K562 (cell line): ENCODE data around the gene COL7A1. TPM values are rescaled to one million over a fixed set of nuclear protein-coding genes. Genes with fewer than 3 reads are reported as not detected.

Experiments
- GABPB2 ChIP-seq: fragments of 250-450 bp; sonication (Bioruptor Pico); conservative IDR thresholded peaks from 2 replicates; pipeline ENCODE4 v1.5.1; 2021; ENCODE audit warnings: mild to moderate bottlenecking
- HDAC1 ChIP-seq, 2 experiments: fragments of 450-650 bp; IDR thresholded peaks; 2 replicates each; pipeline ENCODE4 v1.6.1; 2016 to 2017; ENCODE audit warnings: inconsistent platforms in 1 of 2, mild to moderate bottlenecking in 1 of 2, moderate library complexity in 1 of 2
- KAT2B ChIP-seq: IDR thresholded peaks from one replicate; pipeline ENCODE4 v1.6.1; 2012; ENCODE audit warnings: low read depth, mild to moderate bottlenecking, control low read depth, inconsistent platforms, low read length, moderate library complexity
- KLF1 ChIP-seq: fragments of 450-650 bp; IDR thresholded peaks from 2 replicates; pipeline ENCODE4 v1.6.1; 2016; ENCODE audit warnings: missing genetic modification characterization, missing compliant biosample characterization
- PHF8 ChIP-seq: fragments of 200-600 bp; sonication (generic); IDR thresholded peaks from 2 replicates; pipeline ENCODE4 v1.6.1; 2012; ENCODE audit warnings: mixed run types, mild to moderate bottlenecking, inconsistent platforms, low read length, moderate library complexity, borderline replicate concordance
- POLR2A ChIP-seq: fragments of 450-650 bp; conservative IDR thresholded peaks from 2 replicates; pipeline ENCODE4 v1.6.1; 2016
- POLR2B ChIP-seq: fragments of 450-650 bp; IDR thresholded peaks from 2 replicates; pipeline ENCODE4 v1.6.1; 2018; ENCODE audit warnings: low read depth; ENCODE audit not compliant: partially characterized antibody
- POU5F1 ChIP-seq: fragments of 150-350 bp; IDR thresholded peaks from 2 replicates; pipeline ENCODE4 v1.6.1; 2014; ENCODE audit warnings: borderline replicate concordance, low read length, low read depth, mild to moderate bottlenecking; ENCODE audit not compliant: partially characterized antibody
- RBFOX2 ChIP-seq: fragments of 200-400 bp; formaldehyde crosslinking; IDR thresholded peaks from 2 replicates; pipeline ENCODE4 v1.6.1; 2017; ENCODE audit warnings: low read depth, mild to moderate bottlenecking, low read length, moderate library complexity
- SIN3B ChIP-seq: fragments of 450-650 bp; IDR thresholded peaks from 2 replicates; pipeline ENCODE4 v1.6.1; 2017; ENCODE audit warnings: low read depth, mild to moderate bottlenecking, moderate library complexity
- SP1 ChIP-seq: sonication (generic); formaldehyde crosslinking; IDR thresholded peaks from 2 replicates; pipeline ENCODE4 v1.8.1; 2022; ENCODE audit warnings: mild to moderate bottlenecking, missing genetic modification reagents
- TAF1 ChIP-seq: IDR thresholded peaks from 2 replicates; pipeline ENCODE4 v1.6.1; 2011; ENCODE audit warnings: mild to moderate bottlenecking, low read length, moderate library complexity; ENCODE audit not compliant: insufficient read depth, control insufficient read depth, severe bottlenecking; ENCODE audit errors: extremely low read depth
- TAL1 ChIP-seq: fragments of 450-650 bp; IDR thresholded peaks from 2 replicates; pipeline ENCODE4 v1.6.1; 2016; ENCODE audit warnings: mild to moderate bottlenecking
- YY1 ChIP-seq, 3 experiments: IDR thresholded peaks; 2 replicates each; pipeline ENCODE4 v1.6.1; 2011; ENCODE audit warnings: low read length in 2 of 3, mild to moderate bottlenecking in 2 of 3, moderate library complexity in 2 of 3, borderline replicate concordance in 1 of 3, control low read depth in 1 of 3, low read depth in 1 of 3; ENCODE audit not compliant: insufficient read depth in 3 of 3, insufficient replicate concordance in 2 of 3, control insufficient read depth in 1 of 3, insufficient read length in 1 of 3; ENCODE audit errors: extremely low read depth in 1 of 3
- ZFX ChIP-seq: sonication (generic); formaldehyde crosslinking; IDR thresholded peaks from 2 replicates; pipeline ENCODE4 v1.8.0; 2022; ENCODE audit warnings: mild to moderate bottlenecking, missing genetic modification reagents, moderate library complexity
- polyA plus RNA-seq, 8 experiments: library from polyadenylated mRNA; depleted of rRNA in 4 of 8; stranded (reverse) in 5 of 8; unstranded in 3 of 8; fragments of >200 nt; fragmentation: Nextera tagmentation in 2 of 8; fragmentation: Illumina TruSeq in 1 of 8; extraction: Ambion mirVana in 2 of 8; extraction: Trizol in 1 of 8; gene quantifications; 2 replicates each; pipeline versions ENCODE4 v1.2.1 to v1.2.3, GENCODE V29; 2011 to 2014; ENCODE audit warnings: inconsistent platforms in 1 of 8, missing spikeins in 1 of 8
- total RNA-seq, 7 experiments: library from RNA; depleted of rRNA in 6 of 7; stranded (reverse); fragments of >200 nt in 6 of 7; fragmentation: Illumina TruSeq in 2 of 7; extraction: Trizol in 2 of 7; gene quantifications; 2 replicates each; pipeline versions ENCODE4 v1.2.1 to v1.2.3, GENCODE V29; 2011 to 2021; ENCODE audit warnings: low replicate concordance in 1 of 7
- TF ChIP-seq, protein P1 (sequence below), 2 experiments: fragments of 450-650 bp; IDR thresholded peaks; 2 replicates each; pipeline ENCODE4 v1.6.1; 2018; ENCODE audit warnings: mild to moderate bottlenecking in 2 of 2, low read depth in 1 of 2; ENCODE audit not compliant: partially characterized antibody in 2 of 2
- TF ChIP-seq, protein P2 (sequence below): sonication (generic); formaldehyde crosslinking; IDR thresholded peaks from 2 replicates; pipeline ENCODE4 v1.8.0; 2022; ENCODE audit warnings: mild to moderate bottlenecking, missing genetic modification reagents, borderline replicate concordance
- TF ChIP-seq, protein P3 (sequence below), 2 experiments: fragments of 450-650 bp; conservative IDR thresholded peaks; 2 replicates each; pipeline ENCODE4 v1.6.1; 2017; ENCODE audit warnings: mild to moderate bottlenecking in 2 of 2, moderate library complexity in 2 of 2

The COL7A1 gene
- total and polyA plus RNA-seq, 9 of the 15 experiments (the other 6 are each of a cell fraction or from before 2014, with no cell fraction given) = 0.09 to 0.66 (median 0.35) TPM; not detected in 3

DNA sequence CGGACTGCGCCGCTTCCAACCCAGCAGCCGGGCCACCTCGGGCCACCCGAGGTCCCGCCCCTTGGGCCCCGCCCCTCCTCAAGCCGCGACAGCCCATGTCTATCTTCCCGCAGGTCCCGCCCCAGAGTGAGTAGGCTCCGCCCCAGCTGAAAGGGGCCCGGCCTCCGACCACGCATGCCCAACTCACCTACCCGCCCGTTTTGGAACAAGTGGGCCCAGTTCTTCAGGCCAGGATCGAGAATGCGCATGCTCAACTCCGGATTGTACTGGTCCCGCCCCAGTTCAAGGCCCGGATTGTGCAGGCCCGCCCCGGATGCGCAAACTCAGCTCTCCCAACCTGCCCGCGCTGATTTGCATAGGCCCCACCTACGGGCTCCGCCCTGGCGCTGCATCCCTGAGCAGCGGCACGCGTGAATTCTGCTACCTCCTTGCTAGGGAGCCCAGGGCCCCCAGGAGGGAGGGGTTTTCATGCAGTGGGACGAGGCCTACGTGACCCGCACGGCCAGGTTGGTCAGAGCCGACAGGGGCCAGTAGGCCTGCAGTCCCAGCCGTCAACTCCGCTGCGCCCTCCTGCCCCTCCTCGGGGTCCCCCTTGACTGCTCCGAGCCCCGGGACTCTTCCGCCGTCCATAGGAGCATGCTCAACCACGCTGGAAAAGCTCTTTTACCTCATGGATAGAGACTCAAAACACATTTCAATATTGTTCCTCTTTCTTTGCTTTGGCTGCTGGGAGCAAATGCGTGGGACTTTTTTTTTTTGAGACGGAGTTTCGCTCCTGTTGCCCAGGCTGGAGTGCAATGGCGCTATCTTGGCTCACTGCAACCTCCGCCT is 38.1 kb downstream of the COL7A1 start, which contains the start of gene PFKFB4 (continued):
- TF ChIP-seq RBFOX2 (peak; percentile 78), POU5F1 (peak; percentile 25), ZFX (CRISPR knock-in tag) (peak; percentile 57), SP1 (CRISPR knock-in tag) (peak; percentile 63; the same call in 1 of the 2 replicates), POLR2B (peak; percentile 49), TAL1 (no peak), POLR2A (peak; percentile 69), TAF1 (peak; percentile 31), GABPB2 (CRISPR knock-in tag) (no peak), KLF1 (tag) (peak; percentile 98), YY1 (IDR thresholded peaks at IDR 0.05; ENCODE audit: borderline replicate concordance in 1 of 3, control insufficient read depth in 1 of 3, extremely low read depth in 1 of 3, insufficient read depth in 3 of 3, insufficient read length in 1 of 3, insufficient replicate concordance in 2 of 3, low read depth in 1 of 3, low read length in 2 of 3) (peak in 1 of 3 experiments; percentile 10), SIN3B (no peak), PHF8 (peak; percentile 52; the same call in 1 of the 2 replicates), KAT2B (no peak), HDAC1 (IDR thresholded peaks at IDR 0.05) (peak in 1 of 2 experiments; percentile 70; a peak in 1 of 4 replicates)
- TF ChIP-seq, protein P1, sequence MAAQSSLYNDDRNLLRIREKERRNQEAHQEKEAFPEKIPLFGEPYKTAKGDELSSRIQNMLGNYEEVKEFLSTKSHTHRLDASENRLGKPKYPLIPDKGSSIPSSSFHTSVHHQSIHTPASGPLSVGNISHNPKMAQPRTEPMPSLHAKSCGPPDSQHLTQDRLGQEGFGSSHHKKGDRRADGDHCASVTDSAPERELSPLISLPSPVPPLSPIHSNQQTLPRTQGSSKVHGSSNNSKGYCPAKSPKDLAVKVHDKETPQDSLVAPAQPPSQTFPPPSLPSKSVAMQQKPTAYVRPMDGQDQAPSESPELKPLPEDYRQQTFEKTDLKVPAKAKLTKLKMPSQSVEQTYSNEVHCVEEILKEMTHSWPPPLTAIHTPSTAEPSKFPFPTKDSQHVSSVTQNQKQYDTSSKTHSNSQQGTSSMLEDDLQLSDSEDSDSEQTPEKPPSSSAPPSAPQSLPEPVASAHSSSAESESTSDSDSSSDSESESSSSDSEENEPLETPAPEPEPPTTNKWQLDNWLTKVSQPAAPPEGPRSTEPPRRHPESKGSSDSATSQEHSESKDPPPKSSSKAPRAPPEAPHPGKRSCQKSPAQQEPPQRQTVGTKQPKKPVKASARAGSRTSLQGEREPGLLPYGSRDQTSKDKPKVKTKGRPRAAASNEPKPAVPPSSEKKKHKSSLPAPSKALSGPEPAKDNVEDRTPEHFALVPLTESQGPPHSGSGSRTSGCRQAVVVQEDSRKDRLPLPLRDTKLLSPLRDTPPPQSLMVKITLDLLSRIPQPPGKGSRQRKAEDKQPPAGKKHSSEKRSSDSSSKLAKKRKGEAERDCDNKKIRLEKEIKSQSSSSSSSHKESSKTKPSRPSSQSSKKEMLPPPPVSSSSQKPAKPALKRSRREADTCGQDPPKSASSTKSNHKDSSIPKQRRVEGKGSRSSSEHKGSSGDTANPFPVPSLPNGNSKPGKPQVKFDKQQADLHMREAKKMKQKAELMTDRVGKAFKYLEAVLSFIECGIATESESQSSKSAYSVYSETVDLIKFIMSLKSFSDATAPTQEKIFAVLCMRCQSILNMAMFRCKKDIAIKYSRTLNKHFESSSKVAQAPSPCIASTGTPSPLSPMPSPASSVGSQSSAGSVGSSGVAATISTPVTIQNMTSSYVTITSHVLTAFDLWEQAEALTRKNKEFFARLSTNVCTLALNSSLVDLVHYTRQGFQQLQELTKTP (IDR thresholded peaks at IDR 0.05; ENCODE audit: low read depth in 1 of 2, partially characterized antibody in 2 of 2) = no peak
- TF ChIP-seq, protein P2, sequence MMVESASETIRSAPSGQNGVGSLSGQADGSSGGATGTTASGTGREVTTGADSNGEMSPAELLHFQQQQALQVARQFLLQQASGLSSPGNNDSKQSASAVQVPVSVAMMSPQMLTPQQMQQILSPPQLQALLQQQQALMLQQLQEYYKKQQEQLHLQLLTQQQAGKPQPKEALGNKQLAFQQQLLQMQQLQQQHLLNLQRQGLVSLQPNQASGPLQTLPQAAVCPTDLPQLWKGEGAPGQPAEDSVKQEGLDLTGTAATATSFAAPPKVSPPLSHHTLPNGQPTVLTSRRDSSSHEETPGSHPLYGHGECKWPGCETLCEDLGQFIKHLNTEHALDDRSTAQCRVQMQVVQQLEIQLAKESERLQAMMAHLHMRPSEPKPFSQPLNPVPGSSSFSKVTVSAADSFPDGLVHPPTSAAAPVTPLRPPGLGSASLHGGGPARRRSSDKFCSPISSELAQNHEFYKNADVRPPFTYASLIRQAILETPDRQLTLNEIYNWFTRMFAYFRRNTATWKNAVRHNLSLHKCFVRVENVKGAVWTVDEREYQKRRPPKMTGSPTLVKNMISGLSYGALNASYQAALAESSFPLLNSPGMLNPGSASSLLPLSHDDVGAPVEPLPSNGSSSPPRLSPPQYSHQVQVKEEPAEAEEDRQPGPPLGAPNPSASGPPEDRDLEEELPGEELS (CRISPR knock-in tag) = peak; percentile 57; the same call in 1 of the 2 replicates
- TF ChIP-seq, protein P3, sequence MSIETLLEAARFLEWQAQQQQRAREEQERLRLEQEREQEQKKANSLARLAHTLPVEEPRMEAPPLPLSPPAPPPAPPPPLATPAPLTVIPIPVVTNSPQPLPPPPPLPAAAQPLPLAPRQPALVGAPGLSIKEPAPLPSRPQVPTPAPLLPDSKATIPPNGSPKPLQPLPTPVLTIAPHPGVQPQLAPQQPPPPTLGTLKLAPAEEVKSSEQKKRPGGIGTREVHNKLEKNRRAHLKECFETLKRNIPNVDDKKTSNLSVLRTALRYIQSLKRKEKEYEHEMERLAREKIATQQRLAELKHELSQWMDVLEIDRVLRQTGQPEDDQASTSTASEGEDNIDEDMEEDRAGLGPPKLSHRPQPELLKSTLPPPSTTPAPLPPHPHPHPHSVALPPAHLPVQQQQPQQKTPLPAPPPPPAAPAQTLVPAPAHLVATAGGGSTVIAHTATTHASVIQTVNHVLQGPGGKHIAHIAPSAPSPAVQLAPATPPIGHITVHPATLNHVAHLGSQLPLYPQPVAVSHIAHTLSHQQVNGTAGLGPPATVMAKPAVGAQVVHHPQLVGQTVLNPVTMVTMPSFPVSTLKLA (conservative IDR thresholded peaks at IDR 0.05) = peak; percentile 41 to 71; a peak in 2 of 4 replicates
